ENCODE results near the gene THAP4. TPM values are rescaled to one million over a fixed set of nuclear protein-coding genes. Genes with fewer than 3 reads are reported as not detected.

The THAP4 gene
- total RNA-seq, 1 donor from 2014 or later = 20.0 TPM

GRCh38 chr2:241638940-241639339, 2.0 kb upstream of the THAP4 start:
- DNase-seq = no peak

GRCh38 chr2:241637795-241638660, 1.1 kb upstream of the THAP4 start:
- DNase-seq = no peak

GRCh38 chr2:241636182-241637017, 558 bp downstream of the THAP4 start:
- DNase-seq = no peak

- DNase-seq = no peak
These were observed 1.2 kb downstream of the THAP4 start for GRCh38 chr2:241635756-241636155.

GRCh38 chr2:241633561-241633960, 3.4 kb downstream of the THAP4 start:
- no peak for DNase-seq

- DNase-seq = no peak
These were observed 4.3 kb downstream of the THAP4 start for GRCh38 chr2:241632478-241633325.

- DNase-seq = no peak
These were observed 7.1 kb downstream of the THAP4 start for GRCh38 chr2:241629762-241630435.

- DNase-seq = no peak
These were observed 9.3 kb downstream of the THAP4 start for GRCh38 chr2:241627675-241628074.

GRCh38 chr2:241620419-241620769, 16.6 kb downstream of the THAP4 start:
- no peak for DNase-seq

GRCh38 chr2:241619597-241620418, 17.1 kb downstream of the THAP4 start:
- no peak for DNase-seq

GRCh38 chr2:241618829-241619228, 18.1 kb downstream of the THAP4 start:
- no peak for DNase-seq

- DNase-seq = no peak
These were observed 18.6 kb downstream of the THAP4 start for GRCh38 chr2:241618296-241618805.

- DNase-seq = no peak
These were observed 19.4 kb downstream of the THAP4 start for GRCh38 chr2:241617431-241618154.

- no peak for DNase-seq
These were observed 20.5 kb downstream of the THAP4 start for GRCh38 chr2:241616168-241617125.

GRCh38 chr2:241615522-241616052, 21.4 kb downstream of the THAP4 start:
- no peak for DNase-seq

- no peak for DNase-seq
These were observed 21.9 kb downstream of the THAP4 start for GRCh38 chr2:241615041-241615440.

- peak; percentile 5 for DNase-seq
These were observed 23.8 kb downstream of the THAP4 start for GRCh38 chr2:241613017-241613780.

Data from skin of body (tissue), 2 donors.